Dermis blood vessel endothelial cell (primary cell): Measurements from ENCODE around the gene LIPM. TPM values are rescaled to one million over a fixed set of nuclear protein-coding genes. Genes with fewer than 3 reads are reported as not detected.

Source experiments
- DNase-seq: peaks from one replicate; pipeline ENCODE4 v3.0.0; 2010
- total RNA-seq: library from RNA; depleted of rRNA; stranded (reverse); fragments of >200 nt; gene quantifications from 2 replicates; pipeline ENCODE4 v1.2.3, GENCODE V29; 2014

The LIPM gene
- not detected in 2 replicates for total RNA-seq

GRCh38 chr10:88802523-88803285 lies at the start of gene LIPM:
Gene LIPM (plus strand): TSS chr10:88802730. CDS start chr10:88802897, 167 bp downstream.
- no peak for DNase-seq

GRCh38 chr10:88754287-88754686 lies 48.2 kb upstream of the LIPM start:
- DNase-seq = peak; percentile 2

- no peak for DNase-seq
Observed at GRCh38 chr10:88755753-88756152, 46.8 kb upstream of the LIPM start.

- DNase-seq = no peak
Observed at GRCh38 chr10:88756660-88757059, 45.9 kb upstream of the LIPM start.

- no peak for DNase-seq
Observed at GRCh38 chr10:88759366-88760101, 43.0 kb upstream of the LIPM start, which contains the start of gene LIPN. Gene LIPN (plus strand): TSS chr10:88760020. CDS start chr10:88761406, 1,386 bp downstream.

GRCh38 chr10:88762906-88763305 lies 39.6 kb upstream of the LIPM start:
- no peak for DNase-seq

- DNase-seq = no peak
Observed at GRCh38 chr10:88763441-88763840, 39.1 kb upstream of the LIPM start.

- no peak for DNase-seq
Observed at GRCh38 chr10:88764110-88764509, 38.4 kb upstream of the LIPM start.

- no peak for DNase-seq
Observed at GRCh38 chr10:88765816-88766215, 36.7 kb upstream of the LIPM start.

- DNase-seq = no peak
Observed at GRCh38 chr10:88769384-88769783, 33.1 kb upstream of the LIPM start.

- no peak for DNase-seq
Observed at GRCh38 chr10:88781206-88781605, 21.3 kb upstream of the LIPM start.

- DNase-seq = no peak
Observed at GRCh38 chr10:88782222-88782621, 20.3 kb upstream of the LIPM start.

GRCh38 chr10:88783724-88784123 lies 18.8 kb upstream of the LIPM start:
- DNase-seq = no peak

GRCh38 chr10:88786032-88786770 lies 16.3 kb upstream of the LIPM start:
- DNase-seq = no peak

- DNase-seq = no peak
Observed at GRCh38 chr10:88787463-88787862, 15.1 kb upstream of the LIPM start.

GRCh38 chr10:88788924-88789323 lies 13.6 kb upstream of the LIPM start:
- DNase-seq = no peak

- peak; percentile 46 for DNase-seq
Observed at GRCh38 chr10:88791924-88792323, 10.6 kb upstream of the LIPM start.

GRCh38 chr10:88792661-88793060 lies 9.9 kb upstream of the LIPM start:
- no peak for DNase-seq

- DNase-seq = no peak
Observed at GRCh38 chr10:88793712-88794299, 8.7 kb upstream of the LIPM start.

GRCh38 chr10:88794731-88795130 lies 7.8 kb upstream of the LIPM start:
- no peak for DNase-seq

- no peak for DNase-seq
Observed at GRCh38 chr10:88800152-88801125, 2.1 kb upstream of the LIPM start.

GRCh38 chr10:88803641-88804040 lies 1.1 kb downstream of the LIPM start:
- DNase-seq = no peak
